Stomach (tissue), 9 donors: ENCODE measurements around the gene THSD7B. TPM values are rescaled to one million over a fixed set of nuclear protein-coding genes. Genes with fewer than 3 reads are reported as not detected.

Source experiments
- DNase-seq, 2 donors: peaks; one replicate each; pipeline versions ENCODE4 v3.0.0 to v3.0.0-alpha.2; 2013 to 2019
- H3K27ac ChIP-seq, 5 donors: fragments of 200-600 bp in 4 of 5; sonication (generic) in 4 of 5; one replicate each; pipeline ENCODE4 v1.5.1; 2013 to 2019; ENCODE audit warnings: mild to moderate bottlenecking in 1 of 5, moderate library complexity in 1 of 5
- H3K27me3 ChIP-seq, 3 donors: fragments of 200-600 bp; sonication (generic); one replicate each; pipeline ENCODE4 v1.5.1; 2017 to 2019; ENCODE audit warnings: mixed run types in 1 of 3
- H3K36me3 ChIP-seq, 4 donors: fragments of 200-600 bp; sonication (generic); 1 replicate in 3 of 4; 2 replicates in 1 of 4; pipeline ENCODE4 v1.5.1; 2016 to 2019
- H3K4me1 ChIP-seq, 4 donors: fragments of 200-600 bp; sonication (generic); one replicate each; pipeline ENCODE4 v1.5.1; 2016 to 2019
- H3K4me3 ChIP-seq, 4 donors: fragments of 200-600 bp; sonication (generic) in 3 of 4; one replicate each; pipeline ENCODE4 v1.5.1; 2016 to 2019; ENCODE audit warnings: mild to moderate bottlenecking in 1 of 4
- H3K9me3 ChIP-seq, 4 donors: fragments of 200-600 bp; sonication (generic); one replicate each; pipeline ENCODE4 v1.5.1; 2016 to 2019
- CTCF ChIP-seq, 7 experiments: fragments of 450-650 bp in 4 of 7; fragments of 200-600 bp in 3 of 7; sonication (generic) in 3 of 7; IDR thresholded peaks; one replicate each; pipeline ENCODE4 v1.5.1; 2016 to 2019; ENCODE audit warnings: antibody characterized with exemption in 7 of 7, control low read depth in 2 of 7, mild to moderate bottlenecking in 1 of 7
- EP300 ChIP-seq: sonication (generic); formaldehyde crosslinking; IDR thresholded peaks from one replicate; pipeline ENCODE4 v1.6.1; 2017; ENCODE audit warnings: antibody characterized with exemption
- POLR2A ChIP-seq, 4 donors: fragments of 450-650 bp; IDR thresholded peaks; one replicate each; pipeline ENCODE4 v1.6.1; 2016; ENCODE audit warnings: antibody characterized with exemption in 4 of 4, control low read depth in 2 of 4, mild to moderate bottlenecking in 1 of 4, moderate library complexity in 1 of 4
- POLR2AphosphoS5 ChIP-seq, 3 donors: sonication (generic); formaldehyde crosslinking; IDR thresholded peaks; one replicate each; pipeline ENCODE4 v1.6.1; 2016; ENCODE audit warnings: antibody characterized with exemption in 3 of 3
- WGBS, 5 donors: extraction: QIAGEN DNeasy Blood & Tissue Kit in 3 of 5; methylation state at CpG; one replicate each; pipeline versions ENCODE4 v1.1.5 to v1.1.7; 2013 to 2018; 5-methylcytosine and 5-hydroxymethylcytosine counted together
- intact Hi-C: fragments of 100-400 bp; cut with DNase I; formaldehyde crosslinking; loops from one replicate; pipeline ENCODE4 v1.15.1; 2023; ENCODE audit warnings: low total_unique reads
- polyA plus RNA-seq, 3 donors: library from polyadenylated mRNA; stranded (reverse); fragments of 200-250 nt; gene quantifications; one replicate each; pipeline ENCODE4 v1.2.3, GENCODE V29; 2013
- total RNA-seq, 5 donors: library from RNA; depleted of rRNA; stranded (reverse); fragments of >200 nt; gene quantifications; one replicate each; pipeline versions ENCODE4 v1.1.0 to v1.2.3, GENCODE V29; 2014 to 2016
- donor health status: healthy with polysubstance abuse.
- donor health status: Bipolar disorder and iron deficiency.
- donor health status: healthy.

Gene THSD7B
- total and polyA plus RNA-seq, 8 donors, result 0.05 to 4.4 TPM; not detected in 6

- Histone ChIP-seq H3K27me3 (no peaks in the 10 kb centered on the region), H3K4me3 (no peak overlapping the region), H3K9me3 (no peaks in the 10 kb centered on the region), H3K36me3 (no peaks in the 10 kb centered on the region), H3K4me1 (no peaks in the 10 kb centered on the region), H3K27ac (no peak overlapping the region)
- 67 to 82% (median 79%) methylated on average over 3 of the region's 3 CpGs for WGBS, 5 donors
- TF ChIP-seq EP300 (no peak), POLR2AphosphoS5 (IDR thresholded peaks at IDR 0.05) (no peak), POLR2A (IDR thresholded peaks at IDR 0.05) (no peak), CTCF (IDR thresholded peaks at IDR 0.05) (no peak)
- intact Hi-C loops, result no loop called here
- no peak for DNase-seq
Measured at GRCh38 chr2:137339051-137339450, 573.7 kb downstream of the THSD7B start.

GRCh38 chr2:137345994-137346393 is 580.6 kb downstream of the THSD7B start:
- Histone ChIP-seq H3K4me1 (no peaks in the 10 kb centered on the region), H3K36me3 (no peaks in the 10 kb centered on the region), H3K27me3 (no peaks in the 10 kb centered on the region), H3K4me3 (no peak overlapping the region), H3K27ac (no peak overlapping the region), H3K9me3 (no peaks in the 10 kb centered on the region)
- intact Hi-C loops, result no loop called here
- 59 to 74% (median 68%) methylated on average over 4 of the region's 4 CpGs for WGBS, 5 donors
- DNase-seq, result no peak
- no peak for TF ChIP-seq POLR2A (IDR thresholded peaks at IDR 0.05)
- no peak for TF ChIP-seq CTCF (IDR thresholded peaks at IDR 0.05)

- Histone ChIP-seq H3K4me3 (no peak overlapping the region), H3K9me3 (no peaks in the 10 kb centered on the region), H3K36me3 (no peaks in the 10 kb centered on the region), H3K27ac (no peak overlapping the region), H3K4me1 (no peaks in the 10 kb centered on the region), H3K27me3 (no peaks in the 10 kb centered on the region)
- TF ChIP-seq POLR2A (IDR thresholded peaks at IDR 0.05) (no peak), CTCF (IDR thresholded peaks at IDR 0.05) (no peak), EP300 (no peak), POLR2AphosphoS5 (IDR thresholded peaks at IDR 0.05) (no peak)
- WGBS, 5 donors, result 60 to 79% (median 70%) methylated on average over 3 of the region's 3 CpGs
- intact Hi-C loops, result no loop called here
- no peak for DNase-seq
Measured at GRCh38 chr2:137348301-137348700, 583.0 kb downstream of the THSD7B start.

- no peak for DNase-seq
- no peak overlapping the region for H3K27ac ChIP-seq
- no peaks in the 10 kb centered on the region for H3K27me3 ChIP-seq
- TF ChIP-seq POLR2A (IDR thresholded peaks at IDR 0.05) (no peak), CTCF (IDR thresholded peaks at IDR 0.05) (no peak), POLR2AphosphoS5 (IDR thresholded peaks at IDR 0.05) (no peak), EP300 (no peak)
- intact Hi-C loops, result no loop called here
- H3K4me1 ChIP-seq, result no peaks in the 10 kb centered on the region
- no peak overlapping the region for H3K4me3 ChIP-seq
- peaks cover 0 to 34% (median 22%) of the 10 kb centered on the region in 4 donors for H3K9me3 ChIP-seq
- no peaks in the 10 kb centered on the region for H3K36me3 ChIP-seq
Measured at GRCh38 chr2:137357634-137358033, 592.3 kb downstream of the THSD7B start.
